ENCODE measurements around the gene MLLT10. TPM values are rescaled to one million over a fixed set of nuclear protein-coding genes. Genes with fewer than 3 reads are reported as not detected.
A peak's percentile ranks its signal among the peaks of the same experiment; 100 is the strongest.

MLLT10 gene
- total and polyA plus RNA-seq, 9 of the 15 experiments (the other 6 are each of a cell fraction or from before 2014, with no cell fraction given): 18.8 to 81.4 (median 64.2) TPM

DNA sequence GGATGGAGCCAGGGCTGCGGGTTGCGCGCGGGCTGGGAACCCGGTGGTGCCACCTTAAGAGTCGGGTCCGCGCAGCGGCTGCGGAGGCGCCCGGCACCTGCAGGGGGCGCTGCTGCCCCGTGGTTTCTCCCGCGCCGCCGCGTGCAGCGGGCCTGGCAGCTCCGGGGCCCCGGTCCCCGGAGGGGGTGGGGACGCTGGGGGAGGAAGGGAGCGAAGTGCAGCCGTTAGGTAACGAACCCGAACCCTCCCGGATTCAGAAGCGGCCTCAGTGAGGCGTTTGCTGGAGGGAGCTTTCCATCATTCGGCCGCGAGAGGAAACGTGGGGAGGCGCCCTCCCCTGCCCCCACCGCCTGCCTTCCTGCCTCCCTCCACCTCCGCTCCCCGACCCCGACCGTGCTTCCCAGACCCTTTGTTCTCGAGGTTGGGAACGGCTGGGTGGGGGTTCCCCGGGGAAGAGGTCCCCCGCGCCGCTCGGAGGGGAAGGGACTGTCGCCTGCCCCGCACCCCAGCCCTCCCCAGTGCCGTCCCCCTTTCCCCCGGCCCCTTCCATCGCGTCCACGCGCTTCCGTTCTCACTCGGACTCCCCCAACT lies 38.2 kb upstream of the MLLT10 start (continued):
- TF ChIP-seq, protein P1, sequence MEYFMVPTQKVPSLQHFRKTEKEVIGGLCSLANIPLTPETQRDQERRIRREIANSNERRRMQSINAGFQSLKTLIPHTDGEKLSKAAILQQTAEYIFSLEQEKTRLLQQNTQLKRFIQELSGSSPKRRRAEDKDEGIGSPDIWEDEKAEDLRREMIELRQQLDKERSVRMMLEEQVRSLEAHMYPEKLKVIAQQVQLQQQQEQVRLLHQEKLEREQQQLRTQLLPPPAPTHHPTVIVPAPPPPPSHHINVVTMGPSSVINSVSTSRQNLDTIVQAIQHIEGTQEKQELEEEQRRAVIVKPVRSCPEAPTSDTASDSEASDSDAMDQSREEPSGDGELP (CRISPR knock-in tag; IDR thresholded peaks at IDR 0.05; ENCODE audit: borderline replicate concordance): peak; percentile 35
- TF ChIP-seq, protein P2, sequence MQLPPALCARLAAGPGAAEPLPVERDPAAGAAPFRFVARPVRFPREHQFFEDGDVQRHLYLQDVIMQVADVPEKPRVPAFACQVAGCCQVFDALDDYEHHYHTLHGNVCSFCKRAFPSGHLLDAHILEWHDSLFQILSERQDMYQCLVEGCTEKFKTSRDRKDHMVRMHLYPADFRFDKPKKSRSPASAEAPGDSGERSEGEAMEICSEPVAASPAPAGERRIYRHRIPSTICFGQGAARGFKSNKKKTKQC (CRISPR knock-in tag; IDR thresholded peaks at IDR 0.05): peak; percentile 33; the same call in 1 of the 2 replicates
- TF ChIP-seq EP400 (IDR thresholded peaks at IDR 0.05) (peak; percentile 74; the same call in 1 of the 2 replicates), KLF16 (IDR thresholded peaks at IDR 0.05) (no peak), GTF2A2 (tag; IDR thresholded peaks at IDR 0.05) (no peak), RBFOX2 (IDR thresholded peaks at IDR 0.05; ENCODE audit: low read depth, low read length) (peak; percentile 68), HDAC8 (tag; IDR thresholded peaks at IDR 0.05) (no peak), GABPA (tag; conservative IDR thresholded peaks at IDR 0.05; ENCODE audit: low read depth) (0 out of 2 replicates have a peak, but pooled peaks have one; percentile 5), RBM22 (IDR thresholded peaks at IDR 0.05; ENCODE audit: low read depth, low read length, poor library complexity, severe bottlenecking) (no peak), RFX1 (IDR thresholded peaks at IDR 0.05) (no peak), ZNF668 (CRISPR knock-in tag; IDR thresholded peaks at IDR 0.05) (no peak), PCBP2 (IDR thresholded peaks at IDR 0.05; ENCODE audit: low read depth, low read length, poor library complexity, severe bottlenecking) (no peak), NFXL1 (CRISPR knock-in tag; IDR thresholded peaks at IDR 0.05) (no peak), IFI16 (CRISPR knock-in tag; IDR thresholded peaks at IDR 0.05) (no peak), FOS (IDR thresholded peaks at IDR 0.05; ENCODE audit: extremely low read depth, insufficient read length) (no peak)
- TF ChIP-seq, protein P3, sequence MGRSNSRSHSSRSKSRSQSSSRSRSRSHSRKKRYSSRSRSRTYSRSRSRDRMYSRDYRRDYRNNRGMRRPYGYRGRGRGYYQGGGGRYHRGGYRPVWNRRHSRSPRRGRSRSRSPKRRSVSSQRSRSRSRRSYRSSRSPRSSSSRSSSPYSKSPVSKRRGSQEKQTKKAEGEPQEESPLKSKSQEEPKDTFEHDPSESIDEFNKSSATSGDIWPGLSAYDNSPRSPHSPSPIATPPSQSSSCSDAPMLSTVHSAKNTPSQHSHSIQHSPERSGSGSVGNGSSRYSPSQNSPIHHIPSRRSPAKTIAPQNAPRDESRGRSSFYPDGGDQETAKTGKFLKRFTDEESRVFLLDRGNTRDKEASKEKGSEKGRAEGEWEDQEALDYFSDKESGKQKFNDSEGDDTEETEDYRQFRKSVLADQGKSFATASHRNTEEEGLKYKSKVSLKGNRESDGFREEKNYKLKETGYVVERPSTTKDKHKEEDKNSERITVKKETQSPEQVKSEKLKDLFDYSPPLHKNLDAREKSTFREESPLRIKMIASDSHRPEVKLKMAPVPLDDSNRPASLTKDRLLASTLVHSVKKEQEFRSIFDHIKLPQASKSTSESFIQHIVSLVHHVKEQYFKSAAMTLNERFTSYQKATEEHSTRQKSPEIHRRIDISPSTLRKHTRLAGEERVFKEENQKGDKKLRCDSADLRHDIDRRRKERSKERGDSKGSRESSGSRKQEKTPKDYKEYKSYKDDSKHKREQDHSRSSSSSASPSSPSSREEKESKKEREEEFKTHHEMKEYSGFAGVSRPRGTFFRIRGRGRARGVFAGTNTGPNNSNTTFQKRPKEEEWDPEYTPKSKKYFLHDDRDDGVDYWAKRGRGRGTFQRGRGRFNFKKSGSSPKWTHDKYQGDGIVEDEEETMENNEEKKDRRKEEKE (IDR thresholded peaks at IDR 0.05; ENCODE audit: borderline replicate concordance in 1 of 2, control insufficient read depth in 1 of 2, low read depth in 2 of 2, low read length in 1 of 2): peak in 1 of 2 experiments; percentile 53; a peak in 1 of 4 replicates
- TF ChIP-seq, protein P4, sequence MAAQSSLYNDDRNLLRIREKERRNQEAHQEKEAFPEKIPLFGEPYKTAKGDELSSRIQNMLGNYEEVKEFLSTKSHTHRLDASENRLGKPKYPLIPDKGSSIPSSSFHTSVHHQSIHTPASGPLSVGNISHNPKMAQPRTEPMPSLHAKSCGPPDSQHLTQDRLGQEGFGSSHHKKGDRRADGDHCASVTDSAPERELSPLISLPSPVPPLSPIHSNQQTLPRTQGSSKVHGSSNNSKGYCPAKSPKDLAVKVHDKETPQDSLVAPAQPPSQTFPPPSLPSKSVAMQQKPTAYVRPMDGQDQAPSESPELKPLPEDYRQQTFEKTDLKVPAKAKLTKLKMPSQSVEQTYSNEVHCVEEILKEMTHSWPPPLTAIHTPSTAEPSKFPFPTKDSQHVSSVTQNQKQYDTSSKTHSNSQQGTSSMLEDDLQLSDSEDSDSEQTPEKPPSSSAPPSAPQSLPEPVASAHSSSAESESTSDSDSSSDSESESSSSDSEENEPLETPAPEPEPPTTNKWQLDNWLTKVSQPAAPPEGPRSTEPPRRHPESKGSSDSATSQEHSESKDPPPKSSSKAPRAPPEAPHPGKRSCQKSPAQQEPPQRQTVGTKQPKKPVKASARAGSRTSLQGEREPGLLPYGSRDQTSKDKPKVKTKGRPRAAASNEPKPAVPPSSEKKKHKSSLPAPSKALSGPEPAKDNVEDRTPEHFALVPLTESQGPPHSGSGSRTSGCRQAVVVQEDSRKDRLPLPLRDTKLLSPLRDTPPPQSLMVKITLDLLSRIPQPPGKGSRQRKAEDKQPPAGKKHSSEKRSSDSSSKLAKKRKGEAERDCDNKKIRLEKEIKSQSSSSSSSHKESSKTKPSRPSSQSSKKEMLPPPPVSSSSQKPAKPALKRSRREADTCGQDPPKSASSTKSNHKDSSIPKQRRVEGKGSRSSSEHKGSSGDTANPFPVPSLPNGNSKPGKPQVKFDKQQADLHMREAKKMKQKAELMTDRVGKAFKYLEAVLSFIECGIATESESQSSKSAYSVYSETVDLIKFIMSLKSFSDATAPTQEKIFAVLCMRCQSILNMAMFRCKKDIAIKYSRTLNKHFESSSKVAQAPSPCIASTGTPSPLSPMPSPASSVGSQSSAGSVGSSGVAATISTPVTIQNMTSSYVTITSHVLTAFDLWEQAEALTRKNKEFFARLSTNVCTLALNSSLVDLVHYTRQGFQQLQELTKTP (IDR thresholded peaks at IDR 0.05; ENCODE audit: low read depth in 1 of 2, partially characterized antibody in 2 of 2): no peak
- TF ChIP-seq, protein P5, sequence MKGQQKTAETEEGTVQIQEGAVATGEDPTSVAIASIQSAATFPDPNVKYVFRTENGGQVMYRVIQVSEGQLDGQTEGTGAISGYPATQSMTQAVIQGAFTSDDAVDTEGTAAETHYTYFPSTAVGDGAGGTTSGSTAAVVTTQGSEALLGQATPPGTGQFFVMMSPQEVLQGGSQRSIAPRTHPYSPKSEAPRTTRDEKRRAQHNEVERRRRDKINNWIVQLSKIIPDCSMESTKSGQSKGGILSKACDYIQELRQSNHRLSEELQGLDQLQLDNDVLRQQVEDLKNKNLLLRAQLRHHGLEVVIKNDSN (CRISPR knock-in tag; IDR thresholded peaks at IDR 0.05): no peak
